Esophagus squamous epithelium (tissue), 4 donors: ENCODE results near the gene MRPL20.
"Not testable (repeated sequence)": the region's sequence is repeated elsewhere in the genome, so short reads cannot be mapped to it uniquely, and the experiment has no call there.

Experiments used
- POLR2A ChIP-seq, 4 donors: fragments of 450-650 bp; IDR thresholded peaks; one replicate each; pipeline ENCODE4 v1.6.1; 2017; ENCODE audit warnings: antibody characterized with exemption in 4 of 4, mild to moderate bottlenecking in 4 of 4, moderate library complexity in 3 of 4
- TF ChIP-seq, protein P1 (sequence below), 6 experiments: fragments of 450-650 bp in 4 of 6; fragments of 200-600 bp in 2 of 6; sonication (generic) in 2 of 6; IDR thresholded peaks; one replicate each; pipeline ENCODE4 v1.5.1; 2016 to 2019; ENCODE audit warnings: antibody characterized with exemption in 6 of 6, mild to moderate bottlenecking in 4 of 6, moderate library complexity in 4 of 6

DNA sequence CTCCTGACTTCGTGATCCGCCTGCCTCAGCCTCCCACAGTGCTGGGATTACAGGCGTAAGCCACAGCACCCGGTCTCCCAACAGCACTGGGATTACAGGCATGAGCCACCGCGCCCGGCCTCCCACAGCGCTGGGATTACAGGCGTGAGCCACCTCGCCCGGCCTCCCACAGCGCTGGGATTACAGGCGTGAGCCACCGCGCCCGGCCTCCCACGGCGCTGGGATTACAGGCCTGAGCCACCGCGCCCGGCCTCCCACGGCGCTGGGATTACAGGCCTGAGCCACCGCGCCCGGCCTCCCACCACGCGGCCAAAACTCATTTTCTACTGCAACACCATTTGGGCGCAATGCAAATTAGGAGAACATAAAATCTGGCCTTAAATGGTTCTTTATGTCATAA is 21.8 kb downstream of the MRPL20 start:
- TF ChIP-seq, protein P1, sequence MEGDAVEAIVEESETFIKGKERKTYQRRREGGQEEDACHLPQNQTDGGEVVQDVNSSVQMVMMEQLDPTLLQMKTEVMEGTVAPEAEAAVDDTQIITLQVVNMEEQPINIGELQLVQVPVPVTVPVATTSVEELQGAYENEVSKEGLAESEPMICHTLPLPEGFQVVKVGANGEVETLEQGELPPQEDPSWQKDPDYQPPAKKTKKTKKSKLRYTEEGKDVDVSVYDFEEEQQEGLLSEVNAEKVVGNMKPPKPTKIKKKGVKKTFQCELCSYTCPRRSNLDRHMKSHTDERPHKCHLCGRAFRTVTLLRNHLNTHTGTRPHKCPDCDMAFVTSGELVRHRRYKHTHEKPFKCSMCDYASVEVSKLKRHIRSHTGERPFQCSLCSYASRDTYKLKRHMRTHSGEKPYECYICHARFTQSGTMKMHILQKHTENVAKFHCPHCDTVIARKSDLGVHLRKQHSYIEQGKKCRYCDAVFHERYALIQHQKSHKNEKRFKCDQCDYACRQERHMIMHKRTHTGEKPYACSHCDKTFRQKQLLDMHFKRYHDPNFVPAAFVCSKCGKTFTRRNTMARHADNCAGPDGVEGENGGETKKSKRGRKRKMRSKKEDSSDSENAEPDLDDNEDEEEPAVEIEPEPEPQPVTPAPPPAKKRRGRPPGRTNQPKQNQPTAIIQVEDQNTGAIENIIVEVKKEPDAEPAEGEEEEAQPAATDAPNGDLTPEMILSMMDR (IDR thresholded peaks at IDR 0.05) = not testable (repeated sequence)
- not testable (repeated sequence) for TF ChIP-seq POLR2A (IDR thresholded peaks at IDR 0.05)
